ENCODE data around the gene BGN.

GRCh38 chrX:153523269-153523668 is 28.5 kb downstream of the BGN start:
- TF ChIP-seq JUND (IDR thresholded peaks at IDR 0.05) (no peak), CTCF (IDR thresholded peaks at IDR 0.05 in 2 of 3, conservative IDR thresholded peaks at IDR 0.05 in 1 of 3; ENCODE audit: borderline replicate concordance in 1 of 3, insufficient read depth in 1 of 3, low read depth in 2 of 3, low read length in 2 of 3) (no peak), POLR2A (IDR thresholded peaks at IDR 0.05; ENCODE audit: borderline replicate concordance, extremely low read depth, insufficient read depth, insufficient read length) (no peak), ZFX (IDR thresholded peaks at IDR 0.05) (no peak), ZNF274 (IDR thresholded peaks at IDR 0.05; ENCODE audit: low read depth, low read length) (no peak), EZH2 (IDR thresholded peaks at IDR 0.05) (no peak)

Data from HCT116 (cell line).